PFSK-1 (cell line): ENCODE results near the gene SIKE1.

Experiments used
- FOXP2 ChIP-seq: optimal IDR thresholded peaks from 2 replicates; pipeline ENCODE3; 2011; ENCODE audit warnings: borderline replicate concordance, control low read depth, inconsistent platforms; ENCODE audit not compliant: insufficient read depth; ENCODE audit errors: extremely low read length, extremely low read depth
- POLR2AphosphoS5 ChIP-seq: IDR thresholded peaks from 2 replicates; pipeline ENCODE4 v1.6.1; 2012; ENCODE audit warnings: low read depth, mild to moderate bottlenecking, control low read depth, low read length, moderate library complexity
- REST ChIP-seq, 2 experiments: IDR thresholded peaks; 2 replicates each; pipeline versions ENCODE4 v1.6.1 to v1.8.0; 2011 to 2012; ENCODE audit warnings: low read depth in 2 of 2, low read length in 2 of 2, control low read depth in 1 of 2, inconsistent platforms in 1 of 2, mild to moderate bottlenecking in 1 of 2, moderate library complexity in 1 of 2; ENCODE audit not compliant: insufficient read depth in 1 of 2
- SIN3A ChIP-seq: IDR thresholded peaks from 2 replicates; pipeline ENCODE4 v1.6.1; 2012; ENCODE audit warnings: mild to moderate bottlenecking, low read length, moderate library complexity, borderline replicate concordance; ENCODE audit not compliant: insufficient read depth
- TAF1 ChIP-seq: IDR thresholded peaks from 2 replicates; pipeline ENCODE4 v1.6.1; 2012; ENCODE audit warnings: low read length, control low read depth, borderline replicate concordance; ENCODE audit not compliant: insufficient read depth

- TF ChIP-seq TAF1 = no peak
- no peak for TF ChIP-seq POLR2AphosphoS5
- no peak for TF ChIP-seq SIN3A
- no peak for TF ChIP-seq REST (IDR thresholded peaks at IDR 0.05; ENCODE audit: insufficient read depth in 1 of 2, low read depth in 2 of 2, low read length in 2 of 2)
- no peak for TF ChIP-seq FOXP2
Measured at GRCh38 chr1:114803001-114803400, 22.5 kb upstream of the SIKE1 start.
